HG03378 (cell line): ENCODE data around the gene UNG.
"Not testable (repeated sequence)": the region's sequence is repeated elsewhere in the genome, so short reads cannot be mapped to it uniquely, and the experiment has no call there.

Experiments used
- ATAC-seq: cut with Tn5 transposase; IDR thresholded peaks from one replicate; pipeline ENCODE4 v1.9.1; 2021; ENCODE audit warnings: mild to moderate bottlenecking, moderate library complexity; ENCODE audit not compliant: unreplicated experiment

UNG gene

DNA sequence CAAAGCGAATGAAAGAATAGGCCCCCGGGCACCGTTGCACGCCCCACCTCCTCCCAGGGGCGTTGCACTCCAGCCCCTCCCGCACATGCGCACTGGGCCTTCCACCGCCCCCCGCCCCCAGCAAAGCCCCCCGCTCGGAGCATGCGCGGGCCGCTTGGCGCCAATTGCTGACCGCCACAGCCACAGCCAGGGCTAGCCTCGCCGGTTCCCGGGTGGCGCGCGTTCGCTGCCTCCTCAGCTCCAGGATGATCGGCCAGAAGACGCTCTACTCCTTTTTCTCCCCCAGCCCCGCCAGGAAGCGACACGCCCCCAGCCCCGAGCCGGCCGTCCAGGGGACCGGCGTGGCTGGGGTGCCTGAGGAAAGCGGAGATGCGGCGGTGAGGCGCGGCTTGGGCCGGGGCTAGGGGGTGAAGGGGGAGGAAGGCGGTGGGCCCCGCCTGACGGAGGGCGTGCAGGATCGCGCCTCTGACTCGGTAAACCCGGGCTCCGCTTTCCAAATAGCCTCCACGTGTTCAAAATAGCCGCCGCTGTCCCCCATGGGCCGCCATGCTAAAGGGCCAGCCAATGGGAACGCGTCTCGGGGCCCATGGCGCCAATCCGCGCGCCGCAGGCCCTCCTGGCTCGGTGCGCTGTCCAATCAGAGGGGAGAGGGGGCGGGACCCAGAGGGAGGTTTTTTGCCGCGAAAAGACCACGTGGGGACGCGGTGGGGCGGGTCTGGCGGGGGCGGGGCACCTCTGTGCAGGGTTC is at the start of gene UNG:
UNG (plus strand) TSS at position 163 of the 748 bp plus-strand sequence; CDS start at position 246, 83 bp downstream.
- ATAC-seq = peak; percentile 66

DNA sequence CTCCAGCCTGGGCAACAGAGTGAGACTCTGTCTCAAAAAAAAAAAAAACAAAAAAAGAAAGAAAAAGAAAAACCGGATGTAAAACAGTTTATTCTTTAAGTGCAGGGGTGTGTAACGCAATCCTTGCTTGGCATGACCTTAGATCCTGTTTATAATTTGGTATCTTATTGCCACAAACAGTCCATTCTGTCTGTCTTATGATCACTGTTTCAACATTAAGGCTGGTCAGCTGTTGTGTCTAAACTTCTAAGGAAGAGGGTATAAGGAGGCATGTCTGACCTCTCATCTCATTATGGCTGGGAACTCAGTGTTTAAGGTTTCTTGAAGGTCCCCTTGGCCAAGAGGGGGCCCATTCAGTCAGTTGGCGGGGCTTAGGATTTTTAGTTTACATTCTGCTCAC is 48.7 kb upstream of the UNG start:
- not testable (repeated sequence) for ATAC-seq

DNA sequence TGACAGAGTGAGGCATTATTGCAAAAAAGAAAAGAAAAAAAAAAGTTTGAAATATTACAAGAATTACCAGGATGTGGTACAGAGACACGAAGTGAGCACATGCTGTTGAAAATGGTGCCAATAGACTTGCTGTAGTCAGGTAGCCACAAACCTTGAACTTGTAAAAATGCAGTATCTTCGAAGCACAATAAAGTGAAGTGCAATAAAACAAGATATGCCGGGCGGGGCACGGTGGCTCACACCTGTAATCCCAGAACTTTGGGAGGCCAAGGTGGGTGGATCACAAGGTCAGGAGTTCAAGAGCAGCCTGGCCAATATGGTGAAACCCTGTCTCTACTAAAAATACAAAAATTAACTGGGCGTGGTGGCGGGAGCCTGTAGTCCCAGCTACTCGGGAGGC is 47.6 kb upstream of the UNG start:
- not testable (repeated sequence) for ATAC-seq

DNA sequence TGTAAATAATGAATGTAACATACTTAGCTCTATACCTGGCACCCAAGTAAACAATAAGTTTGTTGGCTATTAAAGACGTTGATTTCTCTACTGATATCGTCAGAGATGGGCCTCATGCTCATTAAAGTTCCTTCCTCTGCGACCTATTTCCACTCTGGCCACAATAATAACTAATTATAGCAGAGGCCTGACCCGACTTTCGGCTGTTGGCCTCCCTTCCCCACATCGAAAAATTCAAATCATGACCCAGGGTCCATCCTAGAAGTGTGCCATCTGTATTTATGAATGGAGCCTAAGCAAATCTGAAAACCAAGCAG is 45.3 kb upstream of the UNG start:
- ATAC-seq = no peak

DNA sequence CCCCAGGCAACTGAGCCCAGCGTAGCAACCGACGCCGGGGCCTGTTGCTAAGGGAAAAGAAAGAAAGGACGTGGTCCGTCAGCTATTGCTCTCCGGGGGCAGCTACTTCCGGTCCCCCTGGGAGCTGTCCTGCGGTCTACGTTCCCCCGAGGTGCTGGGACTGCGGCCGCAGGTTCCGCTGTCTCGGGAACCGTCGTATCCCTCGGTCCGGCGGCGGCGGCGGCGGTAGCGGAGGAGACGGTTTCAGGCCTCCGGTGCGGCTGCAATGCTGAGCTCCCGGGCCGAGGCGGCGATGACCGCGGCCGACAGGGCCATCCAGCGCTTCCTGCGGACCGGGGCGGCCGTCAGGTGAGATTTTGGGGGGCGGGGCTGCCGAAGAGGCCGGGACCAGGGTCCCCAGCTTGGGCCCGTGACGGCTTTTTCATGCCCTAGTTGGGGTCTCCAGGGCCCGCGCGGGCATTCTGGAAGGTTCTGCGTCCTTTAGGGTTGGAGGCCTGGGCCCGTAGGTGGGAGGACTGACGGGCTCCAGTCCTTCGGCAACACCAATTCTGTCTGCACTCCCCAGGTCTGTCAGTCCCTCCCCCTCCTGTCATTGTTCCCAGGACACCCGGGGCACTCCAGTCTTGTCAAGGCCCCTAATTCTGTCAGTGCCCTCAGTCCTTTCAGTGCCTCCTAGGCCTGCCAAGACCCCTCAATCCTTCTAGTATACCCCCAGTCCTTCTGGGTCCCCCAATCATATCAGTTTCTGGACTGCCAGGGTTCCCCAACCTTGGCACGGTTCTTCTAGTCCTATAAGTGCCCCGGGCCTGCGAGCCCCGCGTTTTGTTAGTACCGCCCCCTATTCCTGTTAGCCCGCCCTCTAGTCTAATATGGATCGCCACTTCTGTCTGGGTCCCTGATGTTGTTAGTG is 44.7 kb upstream of the UNG start, which contains the start of gene USP30:
USP30 (plus strand) TSS at position 163 of the 910 bp plus-strand sequence; CDS start at position 266, 103 bp downstream.
- ATAC-seq = peak; percentile 60

DNA sequence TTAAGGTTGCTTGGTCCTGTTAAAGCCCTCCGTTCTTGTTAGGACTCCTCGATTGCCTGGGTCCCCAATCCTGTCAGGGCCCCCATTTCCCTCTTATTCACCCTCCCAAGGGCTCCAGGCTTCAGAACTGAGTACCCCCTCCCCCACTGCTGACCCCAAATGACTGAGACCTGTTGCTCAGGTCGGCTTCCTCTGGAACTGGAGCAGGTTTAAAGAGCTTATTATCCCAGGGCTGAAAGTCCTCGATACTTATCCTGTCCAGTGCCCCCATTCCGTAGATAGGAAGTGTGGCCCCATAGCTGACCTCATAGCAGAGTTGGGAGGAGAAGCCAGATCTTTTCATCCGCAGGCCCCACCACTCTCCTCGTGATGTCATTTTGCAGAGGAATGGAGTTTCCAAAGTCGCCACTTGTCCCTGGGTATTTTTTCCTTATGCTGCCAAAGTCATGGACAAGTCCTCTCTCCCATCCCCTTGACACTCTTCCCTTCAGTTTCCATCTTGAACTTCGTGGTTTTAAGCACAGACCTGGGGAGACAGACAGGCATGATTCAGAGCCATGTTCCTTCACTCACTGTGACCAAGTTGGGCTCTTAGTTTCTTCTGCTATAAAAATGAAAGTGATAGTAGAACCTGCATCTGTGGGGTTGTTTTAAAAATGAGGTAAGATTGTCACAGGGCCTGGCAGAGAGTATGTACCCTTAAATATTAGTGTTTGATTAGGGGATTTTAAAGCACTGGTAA is 43.8 kb upstream of the UNG start:
- peak; percentile 57 for ATAC-seq

DNA sequence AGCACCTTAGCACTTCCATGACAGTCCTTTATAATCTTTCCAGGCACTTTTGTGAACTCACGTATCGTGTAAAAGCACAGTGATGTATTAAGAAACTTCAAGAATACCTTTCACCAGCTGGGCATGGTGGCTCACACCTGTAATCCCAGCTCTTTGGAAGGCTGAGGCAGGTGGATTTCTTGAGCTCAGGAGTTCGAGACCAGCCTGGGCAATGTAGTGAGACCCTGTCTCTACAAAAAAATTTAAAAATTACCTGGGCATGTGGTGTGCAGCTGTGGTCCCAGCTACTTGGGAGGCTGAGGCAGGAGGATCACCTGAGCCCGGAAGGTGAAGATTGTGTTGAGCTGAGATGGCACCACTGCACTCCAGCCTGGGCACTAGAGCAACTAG is 43.3 kb upstream of the UNG start:
- peak; percentile 8 for ATAC-seq

DNA sequence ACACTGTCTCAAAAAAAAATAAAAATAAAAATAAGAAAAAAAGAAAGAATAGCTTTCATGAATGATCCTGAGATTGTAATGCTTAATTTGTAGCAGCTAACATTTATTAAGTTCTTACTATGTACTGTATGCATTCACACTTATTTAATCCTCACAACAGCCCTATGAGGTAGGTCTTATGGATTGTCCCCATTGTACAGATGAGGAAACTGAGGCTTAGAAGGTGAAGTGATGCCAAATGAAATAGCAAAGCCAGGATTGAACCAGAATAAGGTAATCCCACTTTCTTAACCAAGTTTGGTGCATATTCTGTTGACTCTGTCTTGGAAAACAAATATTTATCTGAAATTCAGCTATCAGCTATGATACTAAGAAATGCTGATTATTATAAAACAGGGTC is 42.9 kb upstream of the UNG start:
- ATAC-seq = no peak

DNA sequence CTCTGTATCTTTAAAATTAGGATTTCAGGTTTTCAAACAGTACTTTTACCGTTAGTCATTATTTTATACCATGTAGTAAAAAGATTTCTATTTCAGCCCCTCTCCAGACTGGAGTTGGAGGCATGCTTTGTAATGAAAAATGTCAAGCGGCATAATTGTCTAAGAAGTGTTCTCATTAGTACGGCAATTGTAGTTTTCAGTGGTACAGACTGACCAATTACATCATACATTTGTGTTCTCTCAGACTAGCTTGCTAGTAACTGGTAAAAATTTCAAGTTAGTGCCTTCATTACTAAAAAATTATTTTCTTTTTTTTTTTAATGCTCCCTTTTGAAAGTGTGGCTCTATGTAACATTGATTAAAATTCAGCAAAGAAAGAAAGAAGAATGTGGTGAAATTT is 40.5 kb upstream of the UNG start:
- no peak for ATAC-seq

DNA sequence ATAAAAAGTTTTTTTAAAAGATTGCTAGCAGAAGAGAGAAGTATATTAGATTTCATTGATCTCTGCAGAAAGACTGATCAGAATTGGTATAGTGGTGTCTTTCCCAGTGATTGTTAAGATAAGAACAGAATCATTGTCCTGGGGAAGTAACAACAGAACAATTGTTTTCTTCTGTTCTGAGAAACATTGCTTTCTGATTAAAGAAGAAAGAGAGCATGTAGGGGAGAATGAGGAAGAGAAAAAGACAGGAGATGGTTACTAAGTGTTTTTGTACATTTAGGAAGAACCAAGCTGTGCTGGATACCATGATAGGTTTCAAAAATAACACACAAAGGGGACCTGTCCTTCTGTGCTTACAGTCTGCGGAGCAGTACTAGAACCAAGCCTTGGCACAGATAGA is 40.0 kb upstream of the UNG start:
- ATAC-seq = no peak

DNA sequence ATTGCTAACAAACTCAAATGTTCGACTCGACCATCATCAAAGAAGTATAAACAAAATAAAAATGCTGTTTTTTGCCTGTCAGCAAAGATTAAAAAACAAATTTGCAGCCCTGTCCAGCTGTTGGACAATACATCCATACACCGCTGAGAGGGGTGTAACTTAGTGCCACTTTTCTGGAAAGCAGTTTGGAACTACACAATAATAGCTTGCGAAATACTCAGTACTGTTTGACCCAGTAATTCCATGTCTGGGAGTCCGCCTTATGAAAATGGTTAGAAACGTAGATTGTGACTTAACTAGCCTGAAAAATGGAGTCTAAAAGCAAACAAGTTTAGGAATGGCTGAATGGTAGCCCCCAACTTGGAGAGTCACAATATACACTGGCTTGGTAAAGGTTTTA is 38.6 kb upstream of the UNG start:
- no peak for ATAC-seq

DNA sequence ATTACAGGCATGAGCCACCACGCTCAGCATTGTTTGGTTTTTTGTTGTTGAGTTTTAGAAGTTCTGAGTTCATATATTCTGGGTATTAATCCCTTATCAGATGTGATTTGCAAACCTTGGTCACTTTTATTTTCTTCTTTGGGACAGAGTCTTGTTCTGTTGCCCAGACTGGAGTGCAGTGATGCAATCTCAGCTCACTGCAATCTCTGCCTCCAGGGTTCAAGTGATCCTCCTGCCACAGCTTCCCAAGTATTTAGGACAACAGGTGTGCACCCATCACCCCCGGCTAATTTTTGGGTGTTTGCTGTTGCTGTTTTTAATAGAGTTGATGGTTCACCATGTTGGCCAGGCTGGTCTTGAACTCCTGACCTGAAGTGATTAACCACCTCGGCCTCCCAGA is 33.3 kb upstream of the UNG start:
- no peak for ATAC-seq

DNA sequence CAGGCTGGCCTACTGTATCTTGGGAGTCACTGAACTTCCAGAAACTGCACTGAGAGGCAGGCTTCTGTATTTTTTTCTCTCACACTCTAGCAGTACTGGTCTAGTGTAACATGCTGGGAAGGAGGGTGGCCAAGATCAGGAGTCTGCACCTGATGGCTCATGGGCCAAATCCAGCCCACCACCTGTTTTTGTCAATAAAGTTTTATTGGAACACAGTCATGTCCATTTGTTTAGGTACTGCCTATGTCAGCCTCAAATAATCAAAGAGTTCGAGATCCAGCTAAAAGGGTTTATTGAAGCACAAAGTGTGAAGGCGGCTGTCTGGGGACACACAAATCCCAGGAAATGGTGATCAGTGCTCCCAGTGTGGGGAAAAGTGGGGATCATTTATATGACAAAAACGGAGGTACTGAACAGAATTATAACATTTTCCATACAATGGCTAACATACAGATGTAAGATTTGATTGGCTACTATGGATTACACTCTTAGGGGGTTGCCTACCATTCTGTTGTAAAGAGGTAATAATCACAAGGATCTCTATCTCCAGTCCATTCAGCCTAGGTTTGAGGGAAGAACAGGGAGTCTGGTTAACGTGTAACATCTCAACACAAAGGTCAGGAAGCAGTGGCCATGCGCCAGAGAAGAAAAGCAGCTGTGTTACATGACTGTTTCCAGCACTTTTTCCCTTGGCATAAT is 32.1 kb upstream of the UNG start:
- ATAC-seq = no peak

DNA sequence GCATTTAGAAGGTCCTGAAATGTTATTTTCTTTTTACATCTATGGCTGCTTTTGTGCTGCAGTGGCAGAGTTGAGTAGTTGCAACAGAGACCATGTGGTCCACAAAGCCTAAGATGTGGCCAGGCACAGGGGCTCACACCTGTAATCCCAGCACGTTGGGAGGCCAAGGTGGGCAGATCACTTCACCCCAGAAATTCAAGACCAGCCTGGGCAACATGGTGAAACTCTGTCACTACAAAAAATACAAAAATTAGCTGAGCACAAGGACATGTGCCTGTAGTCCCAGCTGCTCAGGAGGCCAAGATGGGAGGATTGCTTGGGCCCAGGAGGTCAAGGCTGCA is 31.6 kb upstream of the UNG start:
- no peak for ATAC-seq

DNA sequence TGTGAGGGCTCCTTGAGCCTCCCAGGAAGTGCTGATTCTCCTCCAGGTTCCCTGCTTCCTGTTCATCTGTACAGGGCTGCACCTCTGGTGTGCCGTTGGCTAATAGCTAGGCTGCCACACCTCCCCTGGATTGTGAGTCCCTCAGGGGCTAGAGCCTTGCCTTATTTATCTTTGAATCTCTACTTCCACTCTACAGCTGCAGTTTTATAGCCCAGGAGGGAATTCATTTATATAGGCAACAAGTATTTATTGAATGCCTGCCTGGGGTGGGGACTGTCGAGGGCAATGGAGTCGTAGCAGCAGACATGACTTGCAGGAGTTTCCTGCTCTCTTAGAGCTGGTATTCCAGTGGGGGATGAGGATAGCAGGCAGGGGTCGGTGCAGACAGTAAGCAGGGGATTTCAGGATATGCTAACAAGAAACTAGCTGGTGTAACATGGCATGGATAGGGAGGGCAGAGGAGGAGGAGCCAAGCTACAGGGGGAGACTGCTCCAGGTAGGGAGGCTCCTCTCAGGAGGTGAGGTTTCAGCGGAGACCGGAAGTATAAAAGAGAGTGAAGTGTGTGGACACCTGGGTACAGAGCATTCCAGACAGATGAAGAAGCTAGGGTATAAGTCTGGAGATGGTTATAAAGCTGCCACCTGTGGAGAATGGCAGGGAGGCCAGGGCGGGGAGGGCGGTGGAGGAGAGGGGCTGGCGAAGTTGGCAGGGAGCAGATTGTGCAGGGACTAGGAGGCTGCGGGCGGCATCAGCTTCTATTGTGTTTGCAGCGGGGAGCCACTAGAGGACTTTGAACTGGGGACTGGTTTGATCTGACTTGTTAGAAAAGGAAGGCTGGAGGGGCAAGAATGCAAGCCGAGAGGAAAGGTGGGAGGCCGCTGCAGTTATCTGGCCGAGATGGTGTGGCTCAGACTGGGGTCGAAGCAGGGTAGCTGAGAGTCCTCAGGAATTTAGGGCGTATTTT is 27.8 kb upstream of the UNG start:
- no peak for ATAC-seq

DNA sequence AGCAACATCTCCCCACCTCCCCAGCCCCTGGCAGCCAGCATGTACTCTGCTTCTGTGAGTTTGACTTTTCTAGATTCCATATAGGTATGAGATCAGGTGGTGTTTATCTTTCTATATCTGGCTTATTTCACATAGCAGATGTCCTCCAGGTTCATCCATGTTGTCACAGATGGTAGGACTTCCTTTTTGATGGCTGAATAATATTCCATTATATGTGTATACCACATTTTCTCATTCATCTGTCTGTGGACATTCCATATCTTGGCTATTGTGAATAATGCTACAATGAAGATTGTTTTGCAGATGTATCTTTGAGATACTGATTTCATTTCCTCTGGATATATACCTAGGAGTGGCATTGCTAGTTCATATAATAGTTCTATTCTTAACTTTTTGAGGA is 22.5 kb upstream of the UNG start:
- no peak for ATAC-seq

DNA sequence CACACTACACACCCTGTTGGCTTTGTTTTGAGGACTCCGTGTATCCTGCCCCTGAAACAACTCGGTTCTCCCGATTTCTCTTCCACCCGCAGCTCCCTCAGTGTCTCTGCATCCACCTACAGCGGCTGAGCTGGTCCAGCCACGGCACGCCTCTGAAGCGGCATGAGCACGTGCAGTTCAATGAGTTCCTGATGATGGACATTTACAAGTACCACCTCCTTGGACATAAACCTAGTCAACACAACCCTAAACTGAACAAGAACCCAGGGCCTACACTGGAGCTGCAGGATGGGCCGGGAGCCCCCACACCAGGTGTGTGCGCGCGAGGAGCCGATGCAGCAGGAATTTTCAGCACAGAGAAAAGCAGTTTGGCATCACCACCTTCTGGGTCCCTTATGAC is 14.6 kb upstream of the UNG start:
- no peak for ATAC-seq

DNA sequence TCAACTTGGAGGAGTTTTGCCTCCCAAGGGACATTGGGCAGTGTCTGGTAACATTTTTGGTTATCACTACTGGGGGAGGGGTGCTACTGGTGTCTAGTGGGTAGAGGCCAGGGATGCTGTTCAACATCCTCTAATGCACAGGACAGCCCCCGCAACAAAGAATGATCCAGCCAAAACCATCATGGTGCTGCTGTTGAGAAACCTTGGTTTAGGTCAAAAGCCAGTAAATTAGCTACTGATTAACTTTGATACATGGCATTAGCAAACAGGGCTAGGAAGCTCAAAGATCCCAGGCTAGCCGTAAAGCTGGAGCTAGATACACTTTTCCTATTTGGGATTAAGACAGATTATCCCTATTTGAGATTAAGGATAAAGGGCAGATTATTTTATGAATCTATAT is 13.0 kb upstream of the UNG start:
- no peak for ATAC-seq

DNA sequence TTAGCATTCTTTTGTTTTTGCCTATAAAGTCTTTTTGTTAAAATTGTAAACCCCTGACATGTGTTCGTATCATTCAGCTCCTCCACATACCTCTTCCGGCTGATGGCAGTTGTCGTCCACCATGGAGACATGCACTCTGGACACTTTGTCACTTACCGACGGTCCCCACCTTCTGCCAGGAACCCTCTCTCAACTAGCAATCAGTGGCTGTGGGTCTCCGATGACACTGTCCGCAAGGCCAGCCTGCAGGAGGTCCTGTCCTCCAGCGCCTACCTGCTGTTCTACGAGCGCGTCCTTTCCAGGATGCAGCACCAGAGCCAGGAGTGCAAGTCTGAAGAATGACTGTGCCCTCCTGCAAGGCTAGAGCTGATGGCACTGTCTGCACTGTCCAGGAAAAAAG is 11.8 kb upstream of the UNG start:
- ATAC-seq = no peak

DNA sequence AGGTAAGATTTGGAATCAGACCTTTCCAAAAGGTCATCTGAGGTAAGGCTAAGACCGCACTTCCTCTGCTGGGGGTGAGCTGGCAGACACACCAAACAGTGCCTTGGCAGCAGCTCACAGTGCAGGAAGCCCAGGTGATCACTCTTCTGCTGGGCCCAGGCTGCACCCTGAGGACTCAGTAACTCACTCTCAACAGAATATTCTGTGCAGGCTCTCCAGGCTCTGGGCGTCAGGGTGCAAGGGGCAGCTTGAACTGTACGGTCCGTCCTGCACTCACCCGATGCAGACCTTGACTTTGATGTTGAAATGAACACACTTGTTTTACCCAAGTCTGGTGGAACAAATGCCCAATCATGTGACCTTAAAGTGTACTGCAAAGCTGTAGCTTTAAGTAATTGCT is 10.1 kb upstream of the UNG start:
- no peak for ATAC-seq
